ENCODE measurements around the gene ZNF12.

ZNF12 gene

DNA sequence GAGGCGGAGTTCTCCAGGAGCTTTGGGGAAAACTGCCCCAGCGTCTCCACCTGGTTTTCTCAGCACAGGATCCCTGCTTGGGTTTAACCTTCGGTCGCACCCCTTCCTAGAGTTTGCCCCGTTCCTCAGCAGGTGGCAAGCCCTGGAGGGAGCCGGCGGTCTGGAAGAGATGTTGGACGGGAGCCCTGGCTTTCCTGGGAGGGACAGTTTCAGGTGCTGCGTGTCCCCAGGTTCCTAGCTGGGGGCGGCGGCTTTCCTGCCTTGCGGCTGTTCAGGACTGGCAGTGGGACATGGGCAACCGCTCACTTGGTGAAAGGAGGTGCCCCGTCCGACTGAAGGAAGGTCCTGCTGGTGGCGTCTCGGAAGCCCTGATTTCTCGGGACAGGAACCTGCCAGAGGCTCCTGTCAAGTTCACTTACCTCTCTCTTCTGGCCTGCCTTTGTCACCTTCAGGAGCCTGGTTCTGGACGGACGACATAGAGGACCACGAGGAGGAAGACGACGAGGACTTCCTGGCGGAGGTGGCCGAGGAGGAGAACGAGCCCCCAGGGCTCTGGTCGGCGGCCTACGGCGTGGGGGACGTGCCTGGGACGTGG lies 54.8 kb downstream of the ZNF12 start:
- Histone ChIP-seq H3K4me2 (ENCODE audit: low read length) (no peak overlapping the region), H3K4me3 (ENCODE audit: low read length) (no peak overlapping the region), H3K9ac (ENCODE audit: low read depth, low read length) (no peak overlapping the region), H3K4me1 (ENCODE audit: control insufficient read depth, insufficient read depth, low read length) (no peaks in the 10 kb centered on the region), H3K27me3 (ENCODE audit: control insufficient read depth, insufficient read depth, low read length) (no peaks in the 10 kb centered on the region), H3K9me3 (replicated peaks; ENCODE audit: low read length) (peaks cover 12% of the 10 kb centered on the region), H3K36me3 (ENCODE audit: insufficient read depth, low read length) (peaks cover 68% of the 10 kb centered on the region)

DNA sequence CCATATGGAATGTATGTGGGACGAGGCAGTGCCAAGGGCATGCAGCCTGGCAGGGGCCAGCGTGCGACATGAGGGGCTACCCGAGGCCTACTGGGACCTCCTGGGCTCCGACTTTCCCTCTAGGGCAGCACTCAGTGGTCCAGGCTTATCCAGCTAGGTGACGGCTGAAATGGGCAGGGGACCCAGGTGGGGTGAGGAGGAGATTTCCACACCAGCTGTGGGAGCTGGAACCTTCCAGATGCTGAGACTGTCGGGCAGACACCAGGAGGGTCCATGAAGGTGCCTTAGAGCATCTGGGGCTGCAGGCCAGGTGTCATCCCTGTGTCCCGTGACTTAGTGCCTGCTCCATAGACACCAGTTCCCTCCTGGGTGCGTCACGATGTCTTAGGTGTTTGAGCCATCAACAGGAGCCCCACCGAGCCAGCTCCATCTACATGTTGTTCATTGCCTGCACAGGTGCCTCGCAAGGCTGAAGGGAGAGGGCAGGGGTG lies 56.2 kb downstream of the ZNF12 start:
- H3K9ac ChIP-seq (ENCODE audit: low read depth, low read length): no peak overlapping the region
- no peaks in the 10 kb centered on the region for H3K27me3 ChIP-seq (ENCODE audit: control insufficient read depth, insufficient read depth, low read length)
- H3K4me3 ChIP-seq (ENCODE audit: low read length): no peak overlapping the region
- H3K4me2 ChIP-seq (ENCODE audit: low read length): no peak overlapping the region
- H3K36me3 ChIP-seq (ENCODE audit: insufficient read depth, low read length): peaks cover 74% of the 10 kb centered on the region
- no peaks in the 10 kb centered on the region for H3K4me1 ChIP-seq (ENCODE audit: control insufficient read depth, insufficient read depth, low read length)
- peaks cover 12% of the 10 kb centered on the region for H3K9me3 ChIP-seq (replicated peaks; ENCODE audit: low read length)

- Histone ChIP-seq H3K4me2 (ENCODE audit: low read length) (no peak overlapping the region), H3K36me3 (ENCODE audit: insufficient read depth, low read length) (peaks cover 70% of the 10 kb centered on the region)
Measured at GRCh38 chr7:6650086-6650485, 56.7 kb downstream of the ZNF12 start.

GRCh38 chr7:6649241-6649961 lies 57.3 kb downstream of the ZNF12 start:
- H3K4me2 ChIP-seq (ENCODE audit: low read length): no peak overlapping the region
- H3K4me1 ChIP-seq (ENCODE audit: control insufficient read depth, insufficient read depth, low read length): no peaks in the 10 kb centered on the region
- H3K36me3 ChIP-seq (ENCODE audit: insufficient read depth, low read length): peaks cover 70% of the 10 kb centered on the region
- H3K9me3 ChIP-seq (replicated peaks; ENCODE audit: low read length): peaks cover 12% of the 10 kb centered on the region
- no peak overlapping the region for H3K4me3 ChIP-seq (ENCODE audit: low read length)
- H3K9ac ChIP-seq (ENCODE audit: low read depth, low read length): no peak overlapping the region
- H3K27me3 ChIP-seq (ENCODE audit: control insufficient read depth, insufficient read depth, low read length): no peaks in the 10 kb centered on the region

More at GRCh38 chr7:6650086-6650485, 56.7 kb downstream of the ZNF12 start:
- H3K4me3 ChIP-seq (ENCODE audit: low read length): no peak overlapping the region
- H3K9ac ChIP-seq (ENCODE audit: low read depth, low read length): no peak overlapping the region
- no peaks in the 10 kb centered on the region for H3K4me1 ChIP-seq (ENCODE audit: control insufficient read depth, insufficient read depth, low read length)
- H3K9me3 ChIP-seq (replicated peaks; ENCODE audit: low read length): peaks cover 12% of the 10 kb centered on the region
- no peaks in the 10 kb centered on the region for H3K27me3 ChIP-seq (ENCODE audit: control insufficient read depth, insufficient read depth, low read length)

GRCh38 chr7:6648815-6649104 lies 58.0 kb downstream of the ZNF12 start:
- H3K9me3 ChIP-seq (replicated peaks; ENCODE audit: low read length): peaks cover 12% of the 10 kb centered on the region
- no peak overlapping the region for H3K9ac ChIP-seq (ENCODE audit: low read depth, low read length)
- peaks cover 70% of the 10 kb centered on the region for H3K36me3 ChIP-seq (ENCODE audit: insufficient read depth, low read length)
- no peaks in the 10 kb centered on the region for H3K27me3 ChIP-seq (ENCODE audit: control insufficient read depth, insufficient read depth, low read length)
- no peak overlapping the region for H3K4me3 ChIP-seq (ENCODE audit: low read length)
- H3K4me1 ChIP-seq (ENCODE audit: control insufficient read depth, insufficient read depth, low read length): no peaks in the 10 kb centered on the region
- no peak overlapping the region for H3K4me2 ChIP-seq (ENCODE audit: low read length)

GRCh38 chr7:6648066-6648814 lies 58.5 kb downstream of the ZNF12 start:
- H3K36me3 ChIP-seq (ENCODE audit: insufficient read depth, low read length): peaks cover 72% of the 10 kb centered on the region

GRCh38 chr7:6647541-6647940 lies 59.2 kb downstream of the ZNF12 start:
- Histone ChIP-seq H3K36me3 (ENCODE audit: insufficient read depth, low read length) (peaks cover 69% of the 10 kb centered on the region), H3K4me3 (ENCODE audit: low read length) (no peak overlapping the region), H3K9ac (ENCODE audit: low read depth, low read length) (no peak overlapping the region), H3K9me3 (replicated peaks; ENCODE audit: low read length) (peaks cover 12% of the 10 kb centered on the region), H3K4me1 (ENCODE audit: control insufficient read depth, insufficient read depth, low read length) (no peaks in the 10 kb centered on the region), H3K27me3 (ENCODE audit: control insufficient read depth, insufficient read depth, low read length) (no peaks in the 10 kb centered on the region), H3K4me2 (ENCODE audit: low read length) (no peak overlapping the region)

More at GRCh38 chr7:6648066-6648814, 58.5 kb downstream of the ZNF12 start:
- H3K4me2 ChIP-seq (ENCODE audit: low read length): no peak overlapping the region
- H3K4me1 ChIP-seq (ENCODE audit: control insufficient read depth, insufficient read depth, low read length): no peaks in the 10 kb centered on the region
- H3K9me3 ChIP-seq (replicated peaks; ENCODE audit: low read length): peaks cover 12% of the 10 kb centered on the region
- H3K27me3 ChIP-seq (ENCODE audit: control insufficient read depth, insufficient read depth, low read length): no peaks in the 10 kb centered on the region
- H3K4me3 ChIP-seq (ENCODE audit: low read length): no peak overlapping the region
- H3K9ac ChIP-seq (ENCODE audit: low read depth, low read length): no peak overlapping the region

GRCh38 chr7:6647080-6647479 lies 59.7 kb downstream of the ZNF12 start:
- H3K4me2 ChIP-seq (ENCODE audit: low read length): no peak overlapping the region
- no peak overlapping the region for H3K9ac ChIP-seq (ENCODE audit: low read depth, low read length)

GRCh38 chr7:6646465-6646864 lies 60.3 kb downstream of the ZNF12 start:
- H3K4me2 ChIP-seq (ENCODE audit: low read length): no peak overlapping the region
- H3K4me3 ChIP-seq (ENCODE audit: low read length): no peak overlapping the region
- peaks cover 5% of the 10 kb centered on the region for H3K9me3 ChIP-seq (replicated peaks; ENCODE audit: low read length)
- H3K4me1 ChIP-seq (ENCODE audit: control insufficient read depth, insufficient read depth, low read length): no peaks in the 10 kb centered on the region
- peaks cover 59% of the 10 kb centered on the region for H3K36me3 ChIP-seq (ENCODE audit: insufficient read depth, low read length)
- H3K9ac ChIP-seq (ENCODE audit: low read depth, low read length): no peak overlapping the region
- no peaks in the 10 kb centered on the region for H3K27me3 ChIP-seq (ENCODE audit: control insufficient read depth, insufficient read depth, low read length)

More at GRCh38 chr7:6647080-6647479, 59.7 kb downstream of the ZNF12 start:
- Histone ChIP-seq H3K27me3 (ENCODE audit: control insufficient read depth, insufficient read depth, low read length) (no peaks in the 10 kb centered on the region), H3K4me3 (ENCODE audit: low read length) (no peak overlapping the region), H3K36me3 (ENCODE audit: insufficient read depth, low read length) (peaks cover 64% of the 10 kb centered on the region), H3K4me1 (ENCODE audit: control insufficient read depth, insufficient read depth, low read length) (no peaks in the 10 kb centered on the region), H3K9me3 (replicated peaks; ENCODE audit: low read length) (peaks cover 10% of the 10 kb centered on the region)

DNA sequence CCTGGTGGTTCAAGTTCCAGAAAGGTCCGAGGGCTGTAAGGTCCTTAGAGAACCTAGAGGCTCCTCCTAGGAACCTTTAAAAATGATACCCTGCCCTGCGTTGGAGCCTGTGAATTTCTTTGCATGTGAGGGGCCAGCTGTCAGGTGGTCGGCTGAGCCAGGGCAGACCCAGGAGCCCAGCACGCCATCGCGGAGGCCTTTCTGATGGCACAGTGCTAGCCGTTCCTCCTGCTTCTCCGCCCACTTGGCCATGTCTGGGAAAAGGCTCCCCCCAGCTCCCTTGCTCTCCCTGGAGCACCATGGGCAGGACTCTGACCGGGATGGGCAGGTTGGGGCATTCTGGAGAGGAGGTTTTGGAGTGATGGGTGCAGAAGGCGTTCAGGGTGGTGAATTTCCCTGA lies 62.0 kb downstream of the ZNF12 start:
- H3K9me3 ChIP-seq (replicated peaks; ENCODE audit: low read length): no peaks in the 10 kb centered on the region
- no peaks in the 10 kb centered on the region for H3K4me1 ChIP-seq (ENCODE audit: control insufficient read depth, insufficient read depth, low read length)
- H3K4me3 ChIP-seq (ENCODE audit: low read length): no peak overlapping the region
- no peaks in the 10 kb centered on the region for H3K27me3 ChIP-seq (ENCODE audit: control insufficient read depth, insufficient read depth, low read length)
- no peak overlapping the region for H3K4me2 ChIP-seq (ENCODE audit: low read length)
- H3K36me3 ChIP-seq (ENCODE audit: insufficient read depth, low read length): peaks cover 62% of the 10 kb centered on the region
- no peak overlapping the region for H3K9ac ChIP-seq (ENCODE audit: low read depth, low read length)

DNA sequence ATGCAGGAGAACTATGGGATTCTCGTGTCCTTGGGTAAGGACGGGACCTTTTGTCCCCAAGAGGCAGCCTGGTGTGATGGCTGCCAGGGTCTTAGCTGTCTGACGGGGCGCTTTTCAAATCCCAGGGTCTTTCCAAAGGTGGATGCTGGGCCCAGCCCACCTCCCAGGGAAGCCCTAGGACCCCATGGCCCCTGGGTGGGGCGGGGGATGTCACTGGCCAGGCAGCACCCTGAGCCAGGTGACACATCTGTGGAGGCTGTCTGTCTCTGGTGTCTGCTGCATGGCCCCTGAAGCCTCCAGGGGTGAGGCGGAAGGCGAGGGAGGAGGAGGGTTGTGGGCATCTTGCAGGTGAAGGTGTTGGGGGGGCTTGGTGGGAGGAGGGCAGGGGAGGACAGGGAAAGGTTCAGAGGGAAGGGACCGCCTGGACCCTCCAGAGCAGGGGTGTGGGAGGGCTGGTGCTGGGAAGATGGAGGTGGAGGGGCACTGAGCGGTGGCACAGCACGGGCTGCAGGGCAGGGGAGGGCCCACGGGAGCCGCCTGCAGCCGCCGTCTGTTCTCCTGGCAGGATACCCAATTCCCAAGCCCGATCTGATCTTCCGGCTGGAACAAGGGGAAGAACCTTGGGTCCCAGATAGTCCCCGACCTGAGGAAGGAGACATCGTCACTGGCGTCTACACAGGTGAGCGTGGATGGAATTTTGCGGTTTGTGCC lies 62.7 kb downstream of the ZNF12 start:
- Histone ChIP-seq H3K4me1 (ENCODE audit: control insufficient read depth, insufficient read depth, low read length) (no peaks in the 10 kb centered on the region), H3K27me3 (ENCODE audit: control insufficient read depth, insufficient read depth, low read length) (no peaks in the 10 kb centered on the region), H3K4me2 (ENCODE audit: low read length) (no peak overlapping the region), H3K4me3 (ENCODE audit: low read length) (no peak overlapping the region), H3K36me3 (ENCODE audit: insufficient read depth, low read length) (peaks cover 61% of the 10 kb centered on the region), H3K9ac (ENCODE audit: low read depth, low read length) (no peak overlapping the region), H3K9me3 (replicated peaks; ENCODE audit: low read length) (no peaks in the 10 kb centered on the region)

All from skeletal muscle satellite cell (primary cell).